GM18508 (cell line): ENCODE results near the gene NCAPG2.

Source experiments
- ATAC-seq: cut with Tn5 transposase; IDR thresholded peaks from one replicate; pipeline ENCODE4 v1.9.1; 2021; ENCODE audit warnings: moderate number of reproducible peaks; ENCODE audit not compliant: insufficient read depth, unreplicated experiment

The NCAPG2 gene

DNA sequence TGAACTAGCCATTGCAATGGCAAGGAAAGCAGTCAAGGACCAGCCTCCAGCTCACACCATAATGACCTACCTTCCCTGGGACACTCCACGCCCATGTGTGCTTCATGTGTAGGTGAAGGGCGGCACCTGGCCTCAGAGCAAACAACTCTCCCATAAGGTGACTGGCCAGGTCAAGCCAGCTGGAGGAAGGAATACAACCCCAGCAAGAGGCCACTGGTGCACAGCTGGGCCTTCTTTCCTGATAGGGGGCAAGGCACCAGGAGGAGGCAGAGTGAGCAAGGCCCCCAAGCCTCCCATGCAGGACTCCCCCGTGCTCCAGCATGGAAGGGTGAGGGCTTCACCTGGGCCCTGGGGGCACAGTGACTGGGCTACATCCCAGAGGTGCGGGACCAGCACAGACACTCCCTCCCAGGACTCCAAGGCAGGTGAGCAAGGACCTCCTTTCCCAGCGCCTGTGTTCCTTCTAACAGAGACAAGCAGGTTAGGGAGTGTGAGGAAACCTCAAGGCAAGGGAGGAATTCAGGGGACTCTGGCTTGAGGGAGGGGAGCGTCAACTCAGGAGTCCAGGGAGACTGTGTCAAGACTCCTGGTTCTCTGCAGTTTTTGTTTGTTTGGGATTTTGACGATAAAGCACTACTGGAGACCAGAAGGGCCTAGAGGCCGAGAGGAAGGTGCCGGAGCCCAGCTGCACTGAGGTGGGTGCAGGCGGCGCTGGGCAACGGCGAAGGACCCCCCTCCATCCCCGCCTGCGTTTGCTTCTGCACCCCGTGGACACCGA lies 118.7 kb downstream of the NCAPG2 start:
- no peak for ATAC-seq

DNA sequence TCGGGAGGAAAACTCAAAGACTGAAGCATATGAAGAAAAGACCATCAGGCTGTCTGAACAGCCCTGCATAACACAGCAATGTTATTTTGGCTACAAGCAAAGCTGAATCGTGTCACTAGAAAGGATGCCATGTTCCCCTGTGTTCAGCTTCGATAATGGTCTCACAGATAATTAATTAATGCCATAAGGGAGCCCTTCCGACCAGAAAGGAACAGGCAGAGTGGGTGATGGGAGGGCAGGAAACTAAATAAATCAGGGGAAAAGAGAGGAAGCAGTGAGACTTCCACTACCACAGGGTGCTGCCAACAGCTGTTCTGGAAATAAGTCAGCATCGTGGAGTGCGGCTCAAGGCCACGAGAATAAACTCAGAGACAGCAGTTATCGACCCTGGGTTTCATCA lies 120.2 kb downstream of the NCAPG2 start:
- no peak for ATAC-seq

DNA sequence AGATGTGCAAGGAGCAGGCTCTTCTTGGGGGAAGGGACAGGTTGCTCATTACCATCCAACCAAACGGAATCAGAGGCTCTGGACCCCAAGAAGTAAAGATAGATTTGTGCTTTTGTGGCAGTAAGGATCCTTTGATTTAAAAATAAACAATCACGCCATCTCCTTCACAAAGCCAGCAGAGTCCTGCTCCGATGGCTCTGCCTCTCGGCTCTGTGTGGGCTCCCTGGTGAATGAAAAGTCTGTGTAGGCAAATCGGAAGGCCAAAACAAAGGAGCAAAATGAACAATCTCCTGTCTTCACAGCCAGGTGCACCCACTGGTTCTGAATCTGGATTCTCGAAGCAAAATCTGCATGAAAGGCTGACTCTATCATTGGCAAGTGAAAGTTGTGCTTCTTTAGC lies 120.8 kb downstream of the NCAPG2 start:
- ATAC-seq: no peak

DNA sequence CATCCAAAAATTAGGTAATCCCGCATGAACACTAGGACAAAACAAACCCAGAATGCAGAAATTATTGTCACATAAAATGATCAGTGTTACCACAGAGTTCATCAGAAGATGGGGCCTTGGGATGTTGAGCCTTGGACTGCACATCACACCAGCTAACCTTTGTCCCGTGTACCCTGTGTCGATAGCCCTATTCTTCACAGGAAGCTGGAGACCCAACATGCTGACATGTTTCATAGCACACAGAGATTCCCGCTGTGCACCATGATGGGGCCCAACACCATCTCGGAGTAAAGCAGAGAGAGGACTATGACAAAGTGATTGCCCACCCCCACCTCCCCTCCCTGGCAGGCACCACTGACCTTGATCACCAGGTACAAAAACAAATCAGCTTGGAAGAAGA lies 121.5 kb downstream of the NCAPG2 start:
- no peak for ATAC-seq

DNA sequence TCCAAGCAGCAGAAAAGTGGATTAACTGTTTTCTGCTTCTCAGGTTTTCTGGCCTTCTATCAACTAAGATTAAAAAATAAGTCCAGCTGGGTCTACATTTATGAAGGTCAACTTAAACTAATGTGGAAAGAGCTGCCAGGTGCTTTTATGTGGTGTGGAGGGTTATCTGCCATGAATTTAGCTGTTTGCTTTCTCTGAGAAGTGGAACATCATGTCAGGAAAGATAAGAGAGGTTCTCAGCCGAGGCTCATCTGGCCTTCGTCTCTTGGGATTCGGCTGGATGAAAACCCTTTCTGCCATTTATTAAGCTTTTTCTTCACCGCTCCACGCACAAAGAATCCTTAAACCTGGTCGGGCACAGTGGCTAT lies 122.5 kb downstream of the NCAPG2 start:
- ATAC-seq: no peak

DNA sequence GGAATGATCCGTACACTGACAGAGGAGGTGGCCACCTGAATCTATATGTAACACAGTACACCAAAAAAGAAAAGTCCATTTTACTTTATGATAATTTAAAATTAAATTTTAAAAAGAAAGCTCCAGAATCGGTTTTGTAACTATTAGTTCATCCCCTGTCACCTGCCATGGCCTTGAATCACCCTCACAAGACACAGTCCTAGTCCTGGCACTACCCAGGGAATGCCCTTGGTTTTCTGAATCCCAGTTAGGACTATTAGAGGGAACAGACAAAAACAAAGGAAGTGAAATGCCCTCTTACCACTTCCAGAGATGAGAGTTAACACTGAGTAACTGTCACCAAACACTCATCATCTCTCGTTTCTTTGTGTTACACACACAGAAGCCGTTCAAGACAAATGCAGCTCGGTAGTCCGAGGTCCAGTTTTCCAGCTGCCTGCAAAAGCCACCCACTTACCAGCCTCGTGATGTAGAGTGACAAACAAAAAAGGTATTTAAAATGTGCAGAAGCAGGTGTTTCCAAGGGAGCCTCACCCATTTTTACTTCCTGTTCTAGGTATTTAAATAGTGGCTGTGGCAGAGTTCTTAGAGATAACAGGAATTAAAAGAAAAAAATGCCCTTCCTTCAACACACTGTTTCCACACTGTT lies 123.0 kb downstream of the NCAPG2 start:
- ATAC-seq: no peak
